HG03064 (cell line): ENCODE results near the gene UROS.

ENCODE experiments used
- ATAC-seq: cut with Tn5 transposase; IDR thresholded peaks from one replicate; pipeline ENCODE4 v1.9.1; 2021; ENCODE audit warnings: low read depth; ENCODE audit not compliant: unreplicated experiment

Gene UROS

GRCh38 chr10:125822878-125823662, at the start of gene UROS, which contains the start of gene BCCIP:
TSS of gene UROS (minus strand) at chr10:125823258. CDS start at chr10:125816499, 6,759 bp downstream.
TSS of gene BCCIP (plus strand) at chr10:125823546. CDS start at chr10:125823558, 12 bp downstream.
- ATAC-seq = peak; percentile 73

- no peak for ATAC-seq
Observed at GRCh38 chr10:125871338-125871737, 48.3 kb upstream of the UROS start.

GRCh38 chr10:125868372-125868975, 45.4 kb upstream of the UROS start:
- ATAC-seq = no peak

- ATAC-seq = no peak
Observed at GRCh38 chr10:125866421-125867029, 43.5 kb upstream of the UROS start.

GRCh38 chr10:125865120-125865519, 42.1 kb upstream of the UROS start:
- no peak for ATAC-seq

GRCh38 chr10:125859128-125859817, 36.2 kb upstream of the UROS start:
- ATAC-seq = no peak

GRCh38 chr10:125857185-125857760, 34.2 kb upstream of the UROS start:
- no peak for ATAC-seq

- ATAC-seq = no peak
Observed at GRCh38 chr10:125852487-125852886, 29.4 kb upstream of the UROS start.

- ATAC-seq = no peak
Observed at GRCh38 chr10:125850766-125851731, 28.0 kb upstream of the UROS start.

- ATAC-seq = no peak
Observed at GRCh38 chr10:125849448-125849847, 26.4 kb upstream of the UROS start.

GRCh38 chr10:125848857-125849256, 25.8 kb upstream of the UROS start:
- no peak for ATAC-seq

GRCh38 chr10:125848371-125848770, 25.3 kb upstream of the UROS start:
- no peak for ATAC-seq

- ATAC-seq = no peak
Observed at GRCh38 chr10:125846894-125847293, 23.8 kb upstream of the UROS start.

- ATAC-seq = no peak
Observed at GRCh38 chr10:125845617-125846016, 22.6 kb upstream of the UROS start.

GRCh38 chr10:125844751-125845221, 21.7 kb upstream of the UROS start:
- ATAC-seq = no peak

GRCh38 chr10:125843603-125844329, 20.7 kb upstream of the UROS start:
- no peak for ATAC-seq

GRCh38 chr10:125840955-125841354, 17.9 kb upstream of the UROS start:
- ATAC-seq = no peak

GRCh38 chr10:125840406-125840805, 17.3 kb upstream of the UROS start:
- no peak for ATAC-seq
